Measurements from ENCODE around the gene CDCA4. TPM values are rescaled to one million over a fixed set of nuclear protein-coding genes. Genes with fewer than 3 reads are reported as not detected.

The CDCA4 gene
- total RNA-seq, 1 experiment from 2014 or later = 45.7 TPM

GRCh38 chr14:104964546-104964945 lies 56.3 kb downstream of the CDCA4 start:
- no peak for DNase-seq (ENCODE audit: low spot score)

Other genes starting within 250 kb of the CDCA4 start
- 161 and 168 TPM in 2 replicates for gene AKT1, start 225.3 kb downstream of the CDCA4 start, total RNA-seq (2014; rRNA removed; shearing (Covaris generic))
- gene ZBTB42, start 220.0 kb downstream of the CDCA4 start, total RNA-seq (2014; rRNA removed; shearing (Covaris generic)) = 12.1 and 17.2 TPM in 2 replicates
- gene CEP170B, start 155.8 kb downstream of the CDCA4 start, total RNA-seq (2014; rRNA removed; shearing (Covaris generic)) = 69.3 and 78.1 TPM in 2 replicates
- gene PLD4, start 96.2 kb downstream of the CDCA4 start, total RNA-seq (2014; rRNA removed; shearing (Covaris generic)) = not detected in 2 replicates
- gene AHNAK2, start 42.7 kb downstream of the CDCA4 start, total RNA-seq (2014; rRNA removed; shearing (Covaris generic)) = 1.5 and 1.6 TPM in 2 replicates
- 9.8 and 11.6 TPM in 2 replicates for gene CLBA1, start 35.3 kb downstream of the CDCA4 start, total RNA-seq (2014; rRNA removed; shearing (Covaris generic))
- gene GPR132, start 44.3 kb upstream of the CDCA4 start, total RNA-seq (2014; rRNA removed; shearing (Covaris generic)) = not detected in 2 replicates
- 10.6 and 16.0 TPM in 2 replicates for gene JAG2, start 147.7 kb upstream of the CDCA4 start, total RNA-seq (2014; rRNA removed; shearing (Covaris generic))
- 63.2 and 74.9 TPM in 2 replicates for gene NUDT14, start 160.2 kb upstream of the CDCA4 start, total RNA-seq (2014; rRNA removed; shearing (Covaris generic))
- gene BTBD6, start 227.4 kb upstream of the CDCA4 start, total RNA-seq (2014; rRNA removed; shearing (Covaris generic)) = 65.8 and 72.3 TPM in 2 replicates